NB4 (cell line): ENCODE data around the gene A2M.

Source experiments
- DNase-seq: peaks from one replicate; pipeline ENCODE4 v3.0.0; 2010; ENCODE audit warnings: low read depth
- H3K4me3 ChIP-seq: one replicate; pipeline ENCODE4 v1.5.1; 2011; ENCODE audit warnings: mild to moderate bottlenecking, low read depth, low read length, moderate library complexity
- MAX ChIP-seq: IDR thresholded peaks from 2 replicates; pipeline ENCODE4 v1.6.1; 2011; ENCODE audit warnings: low read depth, low read length
- MYC ChIP-seq: IDR thresholded peaks from 2 replicates; pipeline ENCODE4 v1.6.1; 2011; ENCODE audit warnings: low read depth, low read length
- POLR2A ChIP-seq: IDR thresholded peaks from 2 replicates; pipeline ENCODE4 v1.6.1; 2011; ENCODE audit warnings: mild to moderate bottlenecking; ENCODE audit not compliant: insufficient read length; ENCODE audit errors: extremely low read depth
- TF ChIP-seq, protein P1 (sequence below): IDR thresholded peaks from one replicate; pipeline ENCODE4 v1.5.1; 2012; ENCODE audit warnings: low read depth, low read length

The A2M gene

DNA sequence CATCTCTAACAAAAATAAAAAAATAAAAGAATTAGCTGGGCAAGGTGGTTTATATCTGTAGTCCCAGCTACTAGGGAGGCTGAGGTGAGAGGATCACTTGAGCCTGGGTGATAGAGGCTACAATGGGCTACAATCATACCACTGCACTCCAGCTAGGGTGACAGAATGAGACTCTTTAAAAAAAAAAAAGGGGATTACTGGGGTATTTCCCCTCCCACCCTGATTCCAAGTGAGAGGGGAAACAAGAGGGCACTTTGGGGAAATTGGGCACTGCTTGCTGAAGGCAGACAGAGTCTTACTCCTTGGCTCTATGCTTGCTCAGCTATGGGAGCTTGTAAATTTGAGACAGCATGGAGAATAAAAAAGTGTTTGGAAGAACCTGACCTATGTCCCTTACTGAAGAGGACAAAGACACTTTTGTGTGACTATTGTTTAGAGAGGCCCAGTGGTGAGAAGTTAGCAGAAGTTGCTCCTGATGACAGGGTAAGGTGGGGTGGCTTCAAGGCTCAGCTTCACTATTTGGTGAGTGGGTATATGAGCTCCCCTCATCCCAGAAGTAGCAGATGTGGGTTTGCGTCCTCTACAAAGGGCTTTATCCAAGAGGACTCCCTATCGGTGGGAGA lies 82.3 kb downstream of the A2M start:
- no peak overlapping the region for H3K4me3 ChIP-seq
- no peak for DNase-seq
- TF ChIP-seq POLR2A (no peak), MYC (no peak), MAX (no peak)
- TF ChIP-seq, protein P1, sequence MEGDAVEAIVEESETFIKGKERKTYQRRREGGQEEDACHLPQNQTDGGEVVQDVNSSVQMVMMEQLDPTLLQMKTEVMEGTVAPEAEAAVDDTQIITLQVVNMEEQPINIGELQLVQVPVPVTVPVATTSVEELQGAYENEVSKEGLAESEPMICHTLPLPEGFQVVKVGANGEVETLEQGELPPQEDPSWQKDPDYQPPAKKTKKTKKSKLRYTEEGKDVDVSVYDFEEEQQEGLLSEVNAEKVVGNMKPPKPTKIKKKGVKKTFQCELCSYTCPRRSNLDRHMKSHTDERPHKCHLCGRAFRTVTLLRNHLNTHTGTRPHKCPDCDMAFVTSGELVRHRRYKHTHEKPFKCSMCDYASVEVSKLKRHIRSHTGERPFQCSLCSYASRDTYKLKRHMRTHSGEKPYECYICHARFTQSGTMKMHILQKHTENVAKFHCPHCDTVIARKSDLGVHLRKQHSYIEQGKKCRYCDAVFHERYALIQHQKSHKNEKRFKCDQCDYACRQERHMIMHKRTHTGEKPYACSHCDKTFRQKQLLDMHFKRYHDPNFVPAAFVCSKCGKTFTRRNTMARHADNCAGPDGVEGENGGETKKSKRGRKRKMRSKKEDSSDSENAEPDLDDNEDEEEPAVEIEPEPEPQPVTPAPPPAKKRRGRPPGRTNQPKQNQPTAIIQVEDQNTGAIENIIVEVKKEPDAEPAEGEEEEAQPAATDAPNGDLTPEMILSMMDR = no peak

DNA sequence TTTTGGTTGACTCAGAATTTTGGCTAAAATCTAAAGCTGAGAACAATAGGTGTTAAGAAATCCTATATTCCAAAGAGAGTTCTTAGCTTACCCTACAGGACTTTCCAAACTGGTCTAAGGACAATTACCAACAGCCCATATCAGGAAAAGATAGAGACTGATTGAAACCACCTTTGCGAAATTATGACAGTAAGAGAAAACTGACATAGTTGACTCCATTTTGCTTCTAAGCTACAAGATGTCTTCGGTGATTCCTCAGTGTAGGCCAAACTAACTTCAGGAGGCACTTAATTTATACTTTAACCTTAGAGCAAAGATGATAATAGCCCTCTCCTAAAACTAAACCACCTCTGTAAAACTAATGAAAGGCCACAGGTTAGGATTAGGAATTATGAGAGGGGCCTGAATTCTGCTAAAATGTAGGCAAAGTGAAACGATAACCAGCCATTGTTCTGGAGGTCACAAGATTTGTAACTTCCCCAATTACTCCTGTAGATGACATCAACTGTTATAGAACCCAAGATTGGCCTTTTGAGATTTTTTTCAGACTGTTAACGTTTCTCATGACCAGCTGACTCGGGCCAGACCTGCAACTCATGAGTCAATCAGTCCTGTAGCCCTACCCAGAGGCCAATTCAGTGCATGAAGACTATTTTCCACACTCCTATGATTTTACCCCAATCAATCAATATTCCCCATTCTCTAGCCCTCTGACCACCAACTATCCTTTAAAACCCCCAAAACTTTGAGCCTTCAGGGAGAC lies 83.3 kb downstream of the A2M start:
- H3K4me3 ChIP-seq = no peak overlapping the region
- TF ChIP-seq, protein P1 = no peak
- TF ChIP-seq MYC (no peak), MAX (no peak), POLR2A (no peak)
- peak; percentile 6 for DNase-seq

- DNase-seq = no peak
- TF ChIP-seq MYC (no peak), MAX (no peak), POLR2A (no peak)
- TF ChIP-seq, protein P1 = no peak
- H3K4me3 ChIP-seq = no peak overlapping the region
Observed at GRCh38 chr12:9030776-9031175, 84.9 kb downstream of the A2M start.

GRCh38 chr12:9027161-9028059 lies 88.3 kb downstream of the A2M start:
- DNase-seq = no peak
- no peak overlapping the region for H3K4me3 ChIP-seq
- TF ChIP-seq MAX = no peak
- no peak for TF ChIP-seq POLR2A
- no peak for TF ChIP-seq MYC
- TF ChIP-seq, protein P1 = no peak

GRCh38 chr12:9024512-9024911 lies 91.2 kb downstream of the A2M start:
- DNase-seq = no peak
- TF ChIP-seq MAX (no peak), POLR2A (no peak), MYC (no peak)
- TF ChIP-seq, protein P1 = no peak

More at GRCh38 chr12:9024512-9024911, 91.2 kb downstream of the A2M start:
- no peak overlapping the region for H3K4me3 ChIP-seq
